Trophoblast cell (in vitro differentiated cells and primary cell): ENCODE data around the gene CFAP99.
A peak's percentile ranks its signal among the peaks of the same experiment; 100 is the strongest.

Experiments
- DNase-seq, 2 donors: peaks; one replicate each; pipeline ENCODE4 v3.0.0-alpha.2; 2016
- H2AFZ ChIP-seq: 2 replicates; pipeline ENCODE4 v1.6.1; 2013; ENCODE audit warnings: low read length, moderate library complexity, mild to moderate bottlenecking; ENCODE audit not compliant: insufficient read depth, poor library complexity
- H2AK5ac ChIP-seq: 2 replicates; pipeline ENCODE4 v1.6.1; 2013; ENCODE audit warnings: mild to moderate bottlenecking, low read length
- H2BK120ac ChIP-seq: 2 replicates; pipeline ENCODE4 v1.6.1; 2013; ENCODE audit warnings: low read length, mild to moderate bottlenecking, moderate library complexity; ENCODE audit not compliant: insufficient read depth, poor library complexity
- H2BK12ac ChIP-seq: 2 replicates; pipeline ENCODE4 v1.6.1; 2013; ENCODE audit warnings: mild to moderate bottlenecking, low read length, moderate library complexity
- H2BK5ac ChIP-seq: 2 replicates; pipeline ENCODE4 v1.6.1; 2013; ENCODE audit warnings: low read length, low read depth, moderate library complexity, mild to moderate bottlenecking; ENCODE audit not compliant: poor library complexity
- H3K14ac ChIP-seq: 2 replicates; pipeline ENCODE4 v1.6.1; 2013; ENCODE audit warnings: mild to moderate bottlenecking, low read length
- H3K18ac ChIP-seq: 2 replicates; pipeline ENCODE4 v1.6.1; 2013; ENCODE audit warnings: mild to moderate bottlenecking, low read length
- H3K23ac ChIP-seq: 2 replicates; pipeline ENCODE4 v1.6.1; 2013; ENCODE audit warnings: low read length
- H3K27ac ChIP-seq: 2 replicates; pipeline ENCODE4 v1.5.1; 2013; ENCODE audit warnings: low read depth, mild to moderate bottlenecking, inconsistent platforms, low read length, moderate library complexity
- H3K27me3 ChIP-seq: 2 replicates; pipeline ENCODE4 v1.6.1; 2013; ENCODE audit warnings: inconsistent platforms, mild to moderate bottlenecking, low read length, moderate library complexity; ENCODE audit not compliant: insufficient read depth
- H3K36me3 ChIP-seq, 2 experiments: 1 replicate in 1 of 2; 2 replicates in 1 of 2; pipeline ENCODE4 v1.6.1; 2013; ENCODE audit warnings: low read length in 2 of 2, mild to moderate bottlenecking in 2 of 2, moderate library complexity in 1 of 2; ENCODE audit not compliant: insufficient read depth in 2 of 2, control insufficient read depth in 1 of 2
- H3K4ac ChIP-seq: 2 replicates; pipeline ENCODE4 v1.6.1; 2013; ENCODE audit warnings: low read depth, mild to moderate bottlenecking, low read length, moderate library complexity
- H3K4me1 ChIP-seq, 2 experiments: 1 replicate in 1 of 2; 2 replicates in 1 of 2; pipeline ENCODE4 v1.6.1; 2013; ENCODE audit warnings: low read length in 2 of 2, mild to moderate bottlenecking in 2 of 2, moderate library complexity in 1 of 2; ENCODE audit not compliant: insufficient read depth in 2 of 2, control insufficient read depth in 1 of 2
- H3K4me2 ChIP-seq: 2 replicates; pipeline ENCODE4 v1.6.1; 2013; ENCODE audit warnings: inconsistent platforms, mild to moderate bottlenecking, low read length, moderate library complexity
- H3K4me3 ChIP-seq: 2 replicates; pipeline ENCODE4 v1.5.1; 2013; ENCODE audit warnings: mild to moderate bottlenecking, low read depth, low read length, inconsistent platforms
- H3K79me1 ChIP-seq: one replicate; pipeline ENCODE4 v1.6.1; 2013; ENCODE audit warnings: low read length
- H3K79me2 ChIP-seq: 2 replicates; pipeline ENCODE4 v1.6.1; 2013; ENCODE audit warnings: low read length, mild to moderate bottlenecking; ENCODE audit not compliant: control insufficient read depth, insufficient read depth, poor library complexity
- H3K9ac ChIP-seq: 2 replicates; pipeline ENCODE4 v1.6.1; 2013; ENCODE audit warnings: mild to moderate bottlenecking, low read length
- H3K9me3 ChIP-seq: 2 replicates; pipeline ENCODE4 v1.6.1; 2013; ENCODE audit warnings: low read depth, mild to moderate bottlenecking, control low read depth, inconsistent platforms, low read length; ENCODE audit not compliant: insufficient read depth
- H4K12ac ChIP-seq: 2 replicates; pipeline ENCODE4 v1.6.1; 2013; ENCODE audit warnings: low read depth, mild to moderate bottlenecking, low read length, moderate library complexity
- H4K8ac ChIP-seq: 2 replicates; pipeline ENCODE4 v1.6.1; 2013; ENCODE audit warnings: low read depth, mild to moderate bottlenecking, low read length, moderate library complexity
- H4K91ac ChIP-seq: one replicate; pipeline ENCODE4 v1.6.1; 2013; ENCODE audit warnings: low read depth, mild to moderate bottlenecking, low read length, moderate library complexity
- WGBS: extraction: QIAGEN DNeasy Blood & Tissue Kit; methylation state at CpG from one replicate; pipeline ENCODE4 v1.1.7; 2013; ENCODE audit warnings: missing lambda C conversion rate; ENCODE audit not compliant: insufficient read length, insufficient coverage; ENCODE audit errors: extremely low coverage; 5-methylcytosine and 5-hydroxymethylcytosine counted together

The CFAP99 gene

DNA sequence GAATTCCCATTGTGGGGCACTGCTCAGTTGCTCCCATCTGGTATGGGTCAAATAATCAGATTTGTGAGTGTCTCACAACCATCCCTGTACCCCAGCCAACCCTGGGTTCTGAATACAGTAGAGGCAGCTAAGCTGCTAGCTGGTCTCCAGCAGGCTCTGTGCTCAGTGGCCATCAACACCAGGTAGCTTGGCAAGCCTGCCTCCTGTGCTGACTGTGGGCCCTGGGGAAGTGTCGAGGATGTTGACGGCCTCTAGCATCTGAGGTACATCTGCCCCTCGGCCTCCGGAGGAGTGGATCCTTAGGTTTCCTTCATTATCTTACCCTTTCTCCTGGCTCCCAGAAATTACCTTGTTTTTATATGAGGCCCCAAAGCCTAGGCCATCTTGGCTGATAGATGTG lies 63.4 kb downstream of the CFAP99 start:
- Histone ChIP-seq H3K4me2 (no peak overlapping the region), H4K8ac (no peak overlapping the region), H3K4me3 (no peak overlapping the region), H3K79me2 (peaks cover 43% of the 10 kb centered on the region), H3K27ac (no peak overlapping the region), H3K4ac (peak overlapping the region; percentile 77), H3K14ac (no peak overlapping the region), H2AK5ac (no peak overlapping the region), H3K18ac (no peak overlapping the region), H3K79me1 (no peaks in the 10 kb centered on the region), H2BK120ac (no peak overlapping the region), H4K12ac (no peak overlapping the region), H3K27me3 (no peaks in the 10 kb centered on the region), H2AFZ (peak overlapping the region; percentile 66), H2BK12ac (no peak overlapping the region), H3K9me3 (no peaks in the 10 kb centered on the region), H3K23ac (no peak overlapping the region), H3K36me3 (peaks cover 0 to 4% of the 10 kb centered on the region in 2 experiments), H3K4me1 (peaks cover 4 to 20% of the 10 kb centered on the region in 2 experiments), H4K91ac (no peak overlapping the region), H3K9ac (no peak overlapping the region), H2BK5ac (no peak overlapping the region)
- no peak for DNase-seq
- no CpG with 5 or more reads among the region's 4 CpGs for WGBS

GRCh38 chr4:2482693-2483092 lies 63.9 kb downstream of the CFAP99 start:
- Histone ChIP-seq H2BK5ac (no peak overlapping the region), H3K79me2 (peaks cover 45% of the 10 kb centered on the region), H3K4me2 (no peak overlapping the region), H4K91ac (no peak overlapping the region), H3K23ac (no peak overlapping the region), H2AK5ac (no peak overlapping the region), H3K9me3 (no peaks in the 10 kb centered on the region), H3K36me3 (peaks cover 0 to 4% of the 10 kb centered on the region in 2 experiments), H3K4me3 (no peak overlapping the region), H3K79me1 (no peaks in the 10 kb centered on the region), H3K27me3 (no peaks in the 10 kb centered on the region), H3K4ac (peak overlapping the region; percentile 77), H3K27ac (no peak overlapping the region), H4K8ac (no peak overlapping the region), H3K4me1 (peaks cover 4 to 19% of the 10 kb centered on the region in 2 experiments), H4K12ac (no peak overlapping the region), H3K14ac (no peak overlapping the region), H2AFZ (no peak overlapping the region), H3K18ac (no peak overlapping the region), H2BK120ac (no peak overlapping the region), H2BK12ac (no peak overlapping the region), H3K9ac (no peak overlapping the region)
- no CpG with 5 or more reads among the region's 3 CpGs for WGBS
- no peak for DNase-seq

DNA sequence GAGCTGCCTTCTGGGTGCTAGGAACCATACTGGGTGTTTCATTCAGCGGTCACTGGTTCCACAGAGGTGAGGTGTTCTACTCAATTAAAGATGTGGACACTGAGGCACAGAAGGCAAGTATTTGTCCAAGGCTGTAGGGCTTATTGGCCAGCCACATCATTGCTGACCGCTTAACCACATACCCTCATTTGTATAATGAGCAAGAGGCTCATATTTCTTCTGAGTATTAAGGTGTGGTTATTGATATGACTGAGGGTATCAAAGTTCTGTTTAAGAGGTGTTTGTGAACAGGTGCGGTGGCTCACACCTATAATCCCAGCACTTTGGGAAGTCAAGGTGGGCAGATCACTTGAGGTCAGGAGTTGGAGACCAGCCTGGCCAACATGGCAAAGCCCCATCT lies 64.5 kb downstream of the CFAP99 start:
- no peak overlapping the region for H2AK5ac ChIP-seq
- no peak overlapping the region for H3K4me2 ChIP-seq
- no peaks in the 10 kb centered on the region for H3K9me3 ChIP-seq
- H2BK120ac ChIP-seq: no peak overlapping the region
- H3K27ac ChIP-seq: no peak overlapping the region
- peak overlapping the region; percentile 46 for H3K23ac ChIP-seq
- H2BK5ac ChIP-seq: no peak overlapping the region
- H4K91ac ChIP-seq: no peak overlapping the region
- peak overlapping the region; percentile 91 for H3K4ac ChIP-seq
- no peak overlapping the region for H3K14ac ChIP-seq
- H3K9ac ChIP-seq: no peak overlapping the region
- no peak overlapping the region for H4K8ac ChIP-seq
- peaks cover 47% of the 10 kb centered on the region for H3K79me2 ChIP-seq
- no peak overlapping the region for H2AFZ ChIP-seq
- no peak for DNase-seq
- no peak overlapping the region for H4K12ac ChIP-seq
- peaks cover 0 to 4% of the 10 kb centered on the region in 2 experiments for H3K36me3 ChIP-seq
- no peak overlapping the region for H3K18ac ChIP-seq
- WGBS: no CpG with 5 or more reads among the region's 3 CpGs
- no peaks in the 10 kb centered on the region for H3K27me3 ChIP-seq
- no peak overlapping the region for H2BK12ac ChIP-seq
- H3K4me1 ChIP-seq: peaks cover 4 to 18% of the 10 kb centered on the region in 2 experiments
- H3K79me1 ChIP-seq: no peaks in the 10 kb centered on the region
- H3K4me3 ChIP-seq: no peak overlapping the region

- Histone ChIP-seq H2BK120ac (no peak overlapping the region), H3K4ac (peak overlapping the region; percentile 73), H3K14ac (no peak overlapping the region), H3K27me3 (no peaks in the 10 kb centered on the region), H2BK12ac (no peak overlapping the region), H3K9me3 (no peaks in the 10 kb centered on the region), H3K18ac (no peak overlapping the region), H3K79me1 (no peaks in the 10 kb centered on the region), H4K91ac (no peak overlapping the region), H3K27ac (no peak overlapping the region), H2BK5ac (no peak overlapping the region), H3K79me2 (peaks cover 40% of the 10 kb centered on the region), H3K4me3 (no peak overlapping the region), H3K23ac (no peak overlapping the region), H3K9ac (no peak overlapping the region), H3K4me1 (peaks cover 4 to 12% of the 10 kb centered on the region in 2 experiments), H2AK5ac (no peak overlapping the region), H4K12ac (no peak overlapping the region), H3K36me3 (peaks cover 3 to 7% of the 10 kb centered on the region in 2 experiments), H2AFZ (no peak overlapping the region), H4K8ac (no peak overlapping the region), H3K4me2 (no peak overlapping the region)
- no CpG with 5 or more reads among the region's 6 CpGs for WGBS
- DNase-seq: no peak
These were observed 65.4 kb downstream of the CFAP99 start for GRCh38 chr4:2484185-2484584.
